Measurements from ENCODE around the gene CSRP1.

GRCh38 chr1:201540846-201541735, 34.2 kb upstream of the CSRP1 start:
- TF ChIP-seq CTCF (IDR thresholded peaks at IDR 0.05) (no peak), POLR2A (IDR thresholded peaks at IDR 0.05) (no peak)

Data from tibial nerve (tissue), 3 donors.